CD4-positive, alpha-beta T cell treated with Interferon alpha-2 for 1 hour (primary cell): ENCODE measurements around the gene DYDC1.
"Not testable (repeated sequence)": the region's sequence is repeated elsewhere in the genome, so short reads cannot be mapped to it uniquely, and the experiment has no call there.

Source experiments
- DNase-seq, 2 donors: peaks; one replicate each; pipeline ENCODE4 v3.0.0-alpha.2; 2020 to 2022

Gene DYDC1

GRCh38 chr10:80333983-80334382, 22.6 kb downstream of the DYDC1 start:
- no peak for DNase-seq

DNA sequence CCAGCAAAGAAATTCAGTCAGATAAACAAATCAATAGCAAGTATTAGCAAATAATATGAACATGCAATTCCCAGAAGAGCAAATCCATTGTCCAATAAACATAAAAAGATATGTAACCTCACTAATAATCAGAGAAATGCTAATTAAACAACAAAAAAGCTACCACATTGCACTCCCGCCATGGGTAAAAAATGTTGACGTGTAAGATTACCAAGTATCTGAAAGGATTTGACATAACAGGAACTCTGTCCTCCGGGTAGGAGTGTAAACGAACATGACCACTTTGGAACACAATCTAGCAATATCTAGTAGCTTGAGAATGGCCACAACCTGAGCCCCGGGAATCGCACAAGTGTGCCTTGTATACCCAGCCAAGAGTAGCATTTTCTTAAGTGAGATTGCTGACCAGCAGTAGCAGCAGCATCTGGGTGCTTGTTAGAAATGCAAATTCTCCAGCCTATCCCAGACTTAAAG, 31.6 kb downstream of the DYDC1 start:
- DNase-seq = no peak

DNA sequence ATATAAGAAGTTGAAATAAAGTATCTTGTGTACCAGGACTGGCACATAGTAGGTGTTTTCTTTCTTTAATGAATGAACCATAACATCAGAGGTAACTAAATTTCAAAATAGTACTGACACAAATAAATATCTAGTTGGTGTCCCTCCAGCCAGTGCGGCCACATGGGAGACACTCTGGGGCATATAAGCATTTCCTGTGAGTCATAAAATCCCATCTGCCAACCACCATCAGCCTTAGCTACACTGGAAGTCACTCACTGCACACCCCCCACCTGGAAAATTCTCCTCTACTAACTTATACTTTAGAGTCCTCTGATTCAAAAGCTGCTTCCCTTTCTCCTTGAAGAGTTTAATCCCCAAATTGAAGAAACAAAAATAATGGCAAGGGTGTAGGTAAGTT, 32.5 kb downstream of the DYDC1 start:
- no peak for DNase-seq

GRCh38 chr10:80323311-80323710, 33.2 kb downstream of the DYDC1 start:
- no peak for DNase-seq

GRCh38 chr10:80322711-80323110, 33.8 kb downstream of the DYDC1 start:
- no peak for DNase-seq

GRCh38 chr10:80322158-80322557, 34.4 kb downstream of the DYDC1 start:
- DNase-seq = no peak

DNA sequence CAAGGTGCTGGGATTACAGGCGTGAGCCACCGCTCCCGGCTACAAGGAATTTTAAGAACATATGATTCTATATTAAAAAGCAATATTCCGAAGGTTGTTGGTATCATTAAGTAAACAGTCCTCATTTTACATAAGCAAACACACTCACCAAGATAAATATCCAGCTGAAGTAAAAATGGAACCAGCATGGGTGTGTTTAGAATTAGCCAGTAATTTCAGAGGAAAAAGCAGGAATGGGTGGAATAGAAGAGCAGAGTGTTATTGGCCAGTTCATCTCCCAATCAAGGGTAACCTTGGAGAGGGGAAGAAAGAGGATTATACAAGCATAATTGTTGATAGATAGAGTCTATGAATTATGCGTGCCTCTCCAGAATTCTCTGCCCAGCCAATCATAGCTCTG, 35.4 kb downstream of the DYDC1 start:
- DNase-seq = no peak

GRCh38 chr10:80320377-80320776, 36.2 kb downstream of the DYDC1 start:
- DNase-seq = no peak

DNA sequence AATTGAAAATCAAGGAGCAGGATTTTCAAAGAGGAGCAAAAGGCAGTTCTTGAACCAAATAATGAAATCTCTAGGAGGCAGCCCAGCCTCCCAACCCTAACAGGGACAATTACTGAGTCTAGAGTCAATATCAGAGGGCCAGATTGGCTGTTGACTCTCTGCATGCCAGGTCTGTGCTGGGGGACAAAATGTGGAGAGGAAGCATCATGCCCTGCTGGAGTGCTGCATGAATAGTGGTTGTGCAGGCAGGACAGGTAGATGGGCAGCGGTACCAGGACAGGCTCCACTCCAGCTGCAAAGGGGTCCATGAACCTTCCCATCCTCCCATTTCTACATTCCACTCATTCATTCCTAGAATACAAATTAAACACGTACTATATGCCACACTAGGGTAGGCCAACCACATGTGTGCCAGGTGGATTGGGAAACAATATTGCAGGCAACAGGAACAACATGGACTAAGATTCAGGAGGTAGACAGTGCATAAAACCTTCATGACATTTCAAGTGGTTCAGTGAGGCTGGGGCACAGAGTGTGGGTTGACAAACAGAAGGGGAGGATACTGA, 36.7 kb downstream of the DYDC1 start:
- no peak for DNase-seq

DNA sequence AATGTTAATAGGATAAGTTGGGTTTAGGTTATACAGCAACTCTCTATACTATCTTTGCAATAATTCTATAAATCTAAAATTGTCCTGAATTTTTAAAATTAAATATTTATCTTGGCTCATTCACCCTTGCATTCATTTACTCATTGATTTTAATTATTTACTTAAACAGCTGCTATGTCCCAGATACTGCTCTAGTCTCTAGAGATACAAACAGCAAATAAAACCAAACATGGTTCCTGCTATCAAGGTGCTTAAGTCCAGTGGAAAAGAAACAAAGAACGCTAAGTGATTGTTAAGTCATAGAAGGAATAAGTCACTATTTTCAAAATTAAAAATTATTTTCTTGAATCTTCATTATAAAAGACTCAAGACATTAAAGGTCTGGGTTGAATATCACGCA, 37.2 kb downstream of the DYDC1 start:
- no peak for DNase-seq

DNA sequence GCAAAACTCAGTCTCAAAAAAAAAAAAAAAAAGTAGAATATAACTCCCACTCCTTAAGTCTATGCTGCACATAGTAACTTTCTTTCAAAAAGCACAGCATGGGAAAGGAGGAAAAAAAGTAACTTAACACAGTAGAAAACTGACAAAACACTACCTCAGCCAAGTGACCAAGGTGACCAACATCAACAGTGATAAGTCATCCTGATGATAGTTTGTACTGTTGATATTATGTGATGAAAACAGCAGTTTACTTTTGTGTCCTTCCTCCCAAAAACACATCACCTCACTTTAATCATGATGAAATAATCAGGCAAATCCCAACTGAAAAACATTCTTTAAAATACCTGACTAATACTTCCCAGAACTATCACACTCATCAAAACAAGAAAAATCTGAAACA, 37.8 kb downstream of the DYDC1 start:
- no peak for DNase-seq

DNA sequence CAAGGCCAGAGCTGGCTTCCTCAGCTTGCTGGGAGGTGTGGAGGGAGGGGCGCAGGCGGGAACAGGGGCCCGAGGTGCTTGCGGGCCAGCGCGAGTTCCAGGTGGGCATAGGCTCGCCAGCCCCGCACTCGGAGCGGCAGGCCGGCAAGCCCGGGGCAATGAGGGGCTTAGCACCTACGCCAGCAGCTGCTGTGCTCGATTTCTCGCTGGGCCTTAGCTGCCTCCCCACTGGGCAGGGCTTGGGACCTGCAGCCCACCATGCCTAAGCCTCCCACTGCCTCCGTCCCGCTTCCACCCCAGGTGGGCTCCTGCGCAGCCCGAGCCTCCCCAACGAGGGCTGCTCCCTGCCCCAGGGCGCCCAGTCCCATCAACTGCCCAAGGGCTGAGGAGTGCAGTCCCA, 41.2 kb downstream of the DYDC1 start:
- no peak for DNase-seq

- no peak for DNase-seq
Observed at GRCh38 chr10:80313523-80313922, 43.0 kb downstream of the DYDC1 start.

DNA sequence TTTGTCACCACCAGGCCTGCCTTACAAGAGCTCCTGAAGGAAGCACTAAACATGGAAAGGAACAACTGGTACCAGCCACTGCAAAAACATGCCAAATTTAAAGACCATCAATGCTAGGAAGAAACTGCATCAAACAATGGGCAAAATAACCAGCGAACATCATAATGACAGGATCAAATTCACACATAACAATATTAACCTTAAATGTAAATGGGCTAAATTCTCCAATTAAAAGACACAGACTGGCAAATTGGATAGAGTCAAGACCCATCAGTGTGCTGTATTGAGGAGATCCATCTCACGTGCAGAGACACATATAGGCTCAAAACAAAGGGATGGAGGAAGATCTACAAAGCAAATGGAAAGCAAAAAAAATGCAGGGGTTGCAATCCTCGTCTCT, 50.6 kb downstream of the DYDC1 start:
- not testable (repeated sequence) for DNase-seq

GRCh38 chr10:80296942-80297341, 59.6 kb downstream of the DYDC1 start:
- DNase-seq = no peak

- DNase-seq = no peak
Observed at GRCh38 chr10:80292607-80293239, 63.8 kb downstream of the DYDC1 start.

GRCh38 chr10:80290474-80291220, 65.9 kb downstream of the DYDC1 start:
- DNase-seq = no peak

- DNase-seq = no peak
Observed at GRCh38 chr10:80289451-80290287, 66.9 kb downstream of the DYDC1 start, which contains the start of gene MAT1A. MAT1A (minus strand) TSS chr10:80289658; CDS start chr10:80289423, 235 bp downstream.

GRCh38 chr10:80288849-80289248, 67.7 kb downstream of the DYDC1 start:
- no peak for DNase-seq
